Measurements from ENCODE around the gene LPIN2.

DNA sequence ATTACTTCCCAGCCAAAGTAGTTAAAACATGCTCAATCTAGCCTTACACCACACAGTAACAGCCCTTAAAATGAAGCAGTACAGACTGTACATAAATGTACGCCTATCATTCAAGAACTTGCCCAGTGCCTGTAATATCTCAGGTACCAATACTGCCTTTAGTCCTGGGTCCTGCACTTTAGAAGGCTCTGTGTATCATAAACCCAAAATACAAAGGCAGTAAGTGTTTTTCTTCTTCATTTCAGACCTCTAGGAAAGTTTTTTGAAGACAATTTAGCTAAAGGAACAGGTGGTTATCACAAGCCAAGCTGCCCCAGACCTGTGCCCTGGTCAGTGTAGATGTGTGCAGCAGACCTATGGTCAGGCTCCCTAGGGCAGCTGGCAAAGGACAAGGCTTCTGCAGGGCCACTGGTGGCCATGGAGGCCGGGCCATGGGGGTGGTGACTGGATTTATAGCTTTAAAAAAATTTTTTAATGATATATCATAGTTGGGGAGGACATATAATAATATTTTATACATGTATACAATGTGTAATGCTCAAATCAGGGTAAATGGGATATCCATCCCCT lies 18.8 kb downstream of the LPIN2 start:
- TF ChIP-seq, protein P1, sequence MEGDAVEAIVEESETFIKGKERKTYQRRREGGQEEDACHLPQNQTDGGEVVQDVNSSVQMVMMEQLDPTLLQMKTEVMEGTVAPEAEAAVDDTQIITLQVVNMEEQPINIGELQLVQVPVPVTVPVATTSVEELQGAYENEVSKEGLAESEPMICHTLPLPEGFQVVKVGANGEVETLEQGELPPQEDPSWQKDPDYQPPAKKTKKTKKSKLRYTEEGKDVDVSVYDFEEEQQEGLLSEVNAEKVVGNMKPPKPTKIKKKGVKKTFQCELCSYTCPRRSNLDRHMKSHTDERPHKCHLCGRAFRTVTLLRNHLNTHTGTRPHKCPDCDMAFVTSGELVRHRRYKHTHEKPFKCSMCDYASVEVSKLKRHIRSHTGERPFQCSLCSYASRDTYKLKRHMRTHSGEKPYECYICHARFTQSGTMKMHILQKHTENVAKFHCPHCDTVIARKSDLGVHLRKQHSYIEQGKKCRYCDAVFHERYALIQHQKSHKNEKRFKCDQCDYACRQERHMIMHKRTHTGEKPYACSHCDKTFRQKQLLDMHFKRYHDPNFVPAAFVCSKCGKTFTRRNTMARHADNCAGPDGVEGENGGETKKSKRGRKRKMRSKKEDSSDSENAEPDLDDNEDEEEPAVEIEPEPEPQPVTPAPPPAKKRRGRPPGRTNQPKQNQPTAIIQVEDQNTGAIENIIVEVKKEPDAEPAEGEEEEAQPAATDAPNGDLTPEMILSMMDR (IDR thresholded peaks at IDR 0.05 in 4 of 5, conservative IDR thresholded peaks at IDR 0.05 in 1 of 5), result no peak
- no peak for TF ChIP-seq POLR2A (IDR thresholded peaks at IDR 0.05)

All from gastrocnemius medialis (tissue), 4 donors.